GM12875 (cell line): ENCODE measurements around the gene MIB1.

ENCODE experiments used
- H3K4me3 ChIP-seq: one replicate; pipeline ENCODE4 v1.5.1; 2011; ENCODE audit warnings: low read depth, low read length, control low read depth
- TF ChIP-seq, protein P1 (sequence below): IDR thresholded peaks from 2 replicates; pipeline ENCODE4 v1.5.1; 2011; ENCODE audit warnings: low read depth, mild to moderate bottlenecking, control low read depth, inconsistent platforms, low read length, moderate library complexity, borderline replicate concordance; ENCODE audit not compliant: insufficient read depth

Gene MIB1

DNA sequence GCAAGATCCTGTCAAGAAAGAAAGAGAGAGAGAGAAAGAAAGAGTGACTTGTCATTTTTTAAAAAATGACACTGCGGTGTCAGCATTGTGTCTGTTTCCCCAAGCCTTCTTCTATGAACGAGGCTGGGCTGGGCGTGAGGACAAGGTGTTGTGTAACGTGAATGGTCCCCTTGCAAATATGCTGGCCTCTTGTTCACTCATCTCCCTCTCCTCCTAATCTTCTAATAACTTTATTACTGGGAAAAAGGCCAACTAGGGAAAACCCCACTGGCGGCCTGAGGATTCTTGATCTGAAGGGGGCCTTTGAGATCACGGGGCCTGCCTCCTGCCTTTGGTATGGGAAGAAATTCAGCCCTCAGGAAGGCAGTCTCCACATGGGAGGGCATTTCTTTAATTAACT, 163.1 kb downstream of the MIB1 start:
- TF ChIP-seq, protein P1, sequence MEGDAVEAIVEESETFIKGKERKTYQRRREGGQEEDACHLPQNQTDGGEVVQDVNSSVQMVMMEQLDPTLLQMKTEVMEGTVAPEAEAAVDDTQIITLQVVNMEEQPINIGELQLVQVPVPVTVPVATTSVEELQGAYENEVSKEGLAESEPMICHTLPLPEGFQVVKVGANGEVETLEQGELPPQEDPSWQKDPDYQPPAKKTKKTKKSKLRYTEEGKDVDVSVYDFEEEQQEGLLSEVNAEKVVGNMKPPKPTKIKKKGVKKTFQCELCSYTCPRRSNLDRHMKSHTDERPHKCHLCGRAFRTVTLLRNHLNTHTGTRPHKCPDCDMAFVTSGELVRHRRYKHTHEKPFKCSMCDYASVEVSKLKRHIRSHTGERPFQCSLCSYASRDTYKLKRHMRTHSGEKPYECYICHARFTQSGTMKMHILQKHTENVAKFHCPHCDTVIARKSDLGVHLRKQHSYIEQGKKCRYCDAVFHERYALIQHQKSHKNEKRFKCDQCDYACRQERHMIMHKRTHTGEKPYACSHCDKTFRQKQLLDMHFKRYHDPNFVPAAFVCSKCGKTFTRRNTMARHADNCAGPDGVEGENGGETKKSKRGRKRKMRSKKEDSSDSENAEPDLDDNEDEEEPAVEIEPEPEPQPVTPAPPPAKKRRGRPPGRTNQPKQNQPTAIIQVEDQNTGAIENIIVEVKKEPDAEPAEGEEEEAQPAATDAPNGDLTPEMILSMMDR = no peak
- no peak overlapping the region for H3K4me3 ChIP-seq

DNA sequence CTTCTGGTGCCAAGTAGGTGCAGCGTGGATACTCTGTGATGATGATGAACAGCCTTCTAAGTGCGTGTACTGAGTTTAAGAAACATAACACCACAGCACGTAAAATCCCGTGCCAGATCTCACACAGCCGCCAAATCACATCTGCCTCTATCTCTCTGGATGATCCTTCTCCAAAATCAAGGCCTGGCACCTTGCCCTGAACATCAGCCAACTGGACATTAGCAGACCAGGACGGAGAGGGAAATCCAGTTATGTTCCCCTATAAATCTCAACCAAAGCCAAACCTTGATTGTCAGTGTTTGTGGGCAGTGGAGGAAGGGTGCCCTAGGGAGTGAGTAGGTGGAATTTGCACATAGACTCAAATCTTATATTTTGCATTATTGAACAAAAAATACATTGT, 164.3 kb downstream of the MIB1 start:
- TF ChIP-seq, protein P1 = no peak
- no peak overlapping the region for H3K4me3 ChIP-seq

DNA sequence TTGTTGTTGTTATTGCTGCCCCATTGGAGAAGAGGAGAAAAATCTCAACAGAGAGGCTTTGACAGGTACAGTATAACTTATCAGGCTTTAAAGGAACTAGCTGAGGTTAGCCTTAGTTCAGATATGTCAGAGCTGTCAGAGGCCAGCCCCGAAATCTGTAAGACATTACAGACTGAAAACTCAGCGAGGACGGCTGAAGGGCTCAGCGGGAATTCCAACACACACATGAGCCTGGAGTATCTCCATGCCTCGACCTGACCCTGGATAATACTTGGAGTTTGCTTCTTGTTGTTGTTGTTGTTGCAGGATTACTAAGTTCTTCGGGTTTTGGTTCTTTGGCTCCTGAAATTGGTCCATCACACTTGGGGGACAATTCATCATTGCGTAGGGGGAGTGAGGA, 166.9 kb downstream of the MIB1 start:
- TF ChIP-seq, protein P1 = no peak
- H3K4me3 ChIP-seq = no peak overlapping the region

DNA sequence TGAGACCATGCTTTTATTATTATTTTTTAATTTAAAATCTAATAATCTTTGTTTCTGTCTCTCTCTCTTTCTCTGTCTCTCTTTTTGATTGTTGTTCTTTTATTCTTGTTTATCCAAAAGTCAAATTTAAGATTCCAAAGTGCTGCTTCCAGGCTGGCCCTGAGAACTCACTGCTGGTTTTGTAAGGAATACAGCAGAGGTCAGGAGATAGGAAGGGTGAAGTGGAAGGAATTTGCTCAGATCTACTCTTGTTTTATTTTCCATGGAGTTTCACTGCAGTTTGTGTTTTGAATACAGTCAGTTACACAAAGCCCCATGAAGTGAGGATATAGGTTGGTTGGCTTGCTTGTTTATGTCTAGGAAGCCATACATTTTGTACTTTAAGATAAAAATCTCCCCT, 168.1 kb downstream of the MIB1 start:
- TF ChIP-seq, protein P1 = no peak
- H3K4me3 ChIP-seq = no peak overlapping the region

DNA sequence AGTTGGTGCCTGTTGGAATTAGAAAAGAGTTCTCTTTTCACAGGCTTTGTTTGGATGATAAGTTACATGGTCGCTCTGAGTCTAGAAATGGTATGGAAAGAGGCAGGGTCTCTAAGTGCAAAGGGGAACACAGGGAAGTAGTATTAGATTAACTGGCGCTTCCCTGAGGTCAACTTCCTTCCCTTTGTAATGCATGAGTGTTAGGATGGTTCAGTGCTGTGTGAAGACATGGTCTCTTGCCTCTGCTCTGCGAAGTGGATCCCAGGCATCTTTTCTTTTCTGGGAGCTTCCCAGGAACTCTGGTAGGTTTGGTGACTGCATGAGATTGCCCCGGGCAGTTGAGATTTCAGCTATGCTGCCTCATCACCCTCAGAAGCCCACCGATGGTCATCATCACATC, 170.3 kb downstream of the MIB1 start:
- H3K4me3 ChIP-seq = no peak overlapping the region
- TF ChIP-seq, protein P1 = no peak

DNA sequence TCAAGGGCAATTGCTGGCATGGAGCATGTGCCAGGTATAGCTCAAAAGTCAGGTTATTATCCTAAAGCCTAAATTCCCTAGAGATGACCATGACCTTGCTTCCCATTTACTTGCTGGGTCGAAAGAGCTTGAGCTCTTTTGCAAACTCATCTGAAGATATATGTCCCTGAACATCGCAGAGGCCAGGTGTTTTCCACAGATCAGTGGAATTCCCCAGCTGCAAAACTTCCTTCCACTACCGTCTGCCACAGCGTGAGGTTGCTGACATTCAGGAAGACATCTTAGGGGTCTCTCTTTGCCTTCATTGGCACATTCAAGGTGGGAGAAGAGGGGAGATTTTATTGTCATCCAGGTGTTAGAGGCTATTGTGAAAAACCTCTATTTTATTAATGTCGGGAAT, 171.0 kb downstream of the MIB1 start:
- no peak overlapping the region for H3K4me3 ChIP-seq
- TF ChIP-seq, protein P1 = no peak

DNA sequence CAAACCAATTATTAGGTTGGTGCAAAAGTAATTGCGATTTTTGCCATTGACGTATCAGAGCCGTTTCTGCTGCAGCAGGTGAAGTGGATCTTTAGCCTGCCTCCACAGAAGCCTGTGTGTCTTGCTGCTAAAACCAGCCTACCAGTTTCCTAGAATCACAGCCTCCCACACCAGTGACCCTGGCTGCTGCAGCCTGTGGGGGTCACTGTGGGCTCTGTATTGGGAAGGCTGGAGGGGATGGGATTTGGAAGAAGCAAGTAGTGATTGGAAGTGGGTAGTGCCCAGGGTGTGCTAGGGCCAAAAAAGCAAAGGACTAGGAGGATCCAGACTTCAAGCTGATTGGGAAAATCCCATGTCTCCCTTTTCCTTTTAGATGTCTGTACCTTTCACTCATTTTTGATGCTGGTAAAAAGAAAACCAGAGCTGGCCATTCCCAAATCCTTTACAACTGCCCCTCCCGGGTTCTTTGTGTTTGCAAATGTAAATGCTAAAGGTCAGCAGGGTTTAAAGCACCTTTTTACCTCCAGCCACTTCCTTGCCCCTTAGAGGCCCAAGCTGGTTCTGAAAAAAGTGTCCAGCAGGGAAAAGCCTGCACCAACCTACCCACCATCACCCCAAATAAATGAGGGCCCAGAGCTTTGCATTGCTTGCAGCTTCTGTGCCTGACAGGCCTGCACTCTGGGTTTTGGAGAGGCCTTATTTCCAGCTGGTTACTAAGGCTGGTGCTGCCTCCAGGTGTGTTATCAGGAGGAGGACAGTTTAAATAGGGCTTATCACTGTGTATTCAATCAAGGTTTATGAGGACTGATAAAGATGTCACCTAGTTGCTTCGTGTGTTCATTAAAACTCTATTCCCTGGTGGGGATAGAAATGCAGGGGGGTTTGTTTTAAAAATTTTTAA, 172.0 kb downstream of the MIB1 start:
- H3K4me3 ChIP-seq = no peak overlapping the region
- TF ChIP-seq, protein P1 = no peak
